Measurements from ENCODE around the gene C3orf22.
"Not testable (repeated sequence)": the region's sequence is repeated elsewhere in the genome, so short reads cannot be mapped to it uniquely, and the experiment has no call there.

Gene C3orf22

GRCh38 chr3:126558336-126559071 is at the start of gene C3orf22:
C3orf22 (minus strand) TSS chr3:126558932; CDS start chr3:126553390, 5,542 bp downstream.
- no peak for DNase-seq (ENCODE audit: low read depth in 2 of 2)

DNA sequence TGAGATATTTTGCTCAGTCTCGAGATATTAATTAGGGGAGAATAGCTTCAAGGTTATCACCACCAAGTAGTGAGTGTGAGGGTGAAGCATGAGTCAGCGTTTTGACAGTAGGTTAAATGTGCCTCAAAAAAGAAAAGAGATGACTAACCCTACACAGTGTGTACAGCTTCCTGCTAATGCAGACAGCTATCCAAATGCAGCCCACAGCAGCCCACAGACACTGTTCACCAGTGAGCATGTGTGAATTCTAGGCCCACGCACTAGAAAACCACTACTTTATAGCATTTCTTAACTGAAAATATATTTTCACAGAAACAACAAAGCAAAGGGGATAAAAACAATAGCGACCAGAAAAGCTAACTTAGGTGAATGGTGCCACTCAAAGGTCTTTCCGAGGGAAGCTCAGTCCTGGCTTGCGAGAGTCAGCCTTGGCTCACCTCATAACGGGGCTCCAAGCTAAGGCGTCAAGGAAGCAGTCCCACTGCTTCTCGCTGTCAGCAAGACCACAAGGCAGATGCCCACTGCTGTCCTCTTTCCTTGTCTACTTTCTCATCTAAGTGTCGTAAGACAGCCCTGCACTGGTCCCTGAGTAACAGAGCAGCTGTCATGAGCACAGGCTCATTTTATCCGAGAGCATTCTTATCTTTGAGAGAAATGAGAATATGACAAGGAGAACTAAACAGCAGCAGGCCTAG is 48.6 kb upstream of the C3orf22 start:
- no peak for DNase-seq (ENCODE audit: low read depth in 2 of 2)

- DNase-seq (ENCODE audit: low read depth in 2 of 2): no peak
These were observed 47.3 kb upstream of the C3orf22 start for GRCh38 chr3:126606001-126606400.

DNA sequence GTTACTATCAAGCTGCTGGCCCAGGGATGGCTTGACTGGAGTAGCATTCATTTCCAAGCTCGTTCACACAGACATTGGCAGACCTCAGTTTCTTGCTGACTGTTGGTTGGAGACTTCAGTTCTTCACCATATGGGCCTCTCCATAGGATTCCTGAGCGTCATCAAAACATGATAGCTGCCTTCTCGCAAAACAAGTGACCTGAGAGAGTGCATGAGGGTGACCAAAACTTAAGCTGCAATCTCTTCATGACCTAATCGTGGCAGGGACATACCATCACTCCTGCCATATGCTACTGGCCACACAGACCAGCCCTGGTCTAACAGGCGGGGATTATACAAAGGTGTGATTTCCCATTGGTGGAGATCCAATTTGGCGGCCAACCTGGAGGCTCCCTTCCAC is 46.0 kb upstream of the C3orf22 start:
- no peak for DNase-seq (ENCODE audit: low read depth in 2 of 2)

DNA sequence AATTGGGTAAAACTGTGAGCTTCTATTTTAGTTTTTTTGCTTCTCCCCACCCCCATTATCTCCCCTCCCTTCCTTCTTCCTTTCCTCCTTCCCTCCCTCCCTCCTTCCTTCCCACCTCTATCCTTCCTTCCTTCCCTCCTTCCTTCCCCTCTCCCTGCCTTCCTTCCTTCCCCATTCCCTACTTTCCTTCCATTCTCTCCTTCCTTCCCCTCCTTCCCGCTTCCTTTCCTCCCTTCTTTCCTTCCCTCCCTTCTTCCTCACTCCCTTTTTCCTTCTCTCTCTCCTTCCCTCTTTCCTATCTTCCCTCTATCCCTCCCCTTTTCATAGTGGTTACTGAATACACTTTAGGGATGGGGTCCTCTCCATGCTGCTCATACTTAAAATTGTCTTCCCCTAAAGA is 40.4 kb upstream of the C3orf22 start:
- no peak for DNase-seq (ENCODE audit: low read depth in 2 of 2)

GRCh38 chr3:126595479-126595878 is 36.7 kb upstream of the C3orf22 start:
- not testable (repeated sequence) for DNase-seq (ENCODE audit: low read depth in 2 of 2)

- DNase-seq (ENCODE audit: low read depth in 2 of 2): not testable (repeated sequence)
These were observed 32.8 kb upstream of the C3orf22 start for GRCh38 chr3:126591515-126591914.

DNA sequence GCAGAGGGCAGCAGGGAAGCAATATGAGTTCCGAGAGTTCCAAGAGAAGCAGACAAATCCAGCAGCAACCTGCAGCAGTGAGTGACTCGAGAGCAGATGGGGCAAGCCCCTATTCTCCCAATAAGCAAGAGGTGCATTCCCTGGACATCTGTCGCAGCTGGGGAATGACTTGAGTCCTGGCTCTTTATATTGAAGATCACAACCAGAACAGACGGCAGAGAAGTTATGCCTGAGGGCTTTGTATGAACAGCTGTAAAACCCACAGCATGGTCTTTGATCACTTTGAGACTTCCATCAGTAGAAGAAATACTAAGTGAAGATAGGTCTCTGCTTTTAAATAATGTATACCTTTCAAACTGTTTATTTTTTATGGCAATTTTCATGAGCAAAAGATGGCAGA is 23.6 kb upstream of the C3orf22 start:
- no peak for DNase-seq (ENCODE audit: low read depth in 2 of 2)

GRCh38 chr3:126581569-126581968 is 22.8 kb upstream of the C3orf22 start:
- no peak for DNase-seq (ENCODE audit: low read depth in 2 of 2)

GRCh38 chr3:126580746-126581145 is 22.0 kb upstream of the C3orf22 start:
- no peak for DNase-seq (ENCODE audit: low read depth in 2 of 2)

DNA sequence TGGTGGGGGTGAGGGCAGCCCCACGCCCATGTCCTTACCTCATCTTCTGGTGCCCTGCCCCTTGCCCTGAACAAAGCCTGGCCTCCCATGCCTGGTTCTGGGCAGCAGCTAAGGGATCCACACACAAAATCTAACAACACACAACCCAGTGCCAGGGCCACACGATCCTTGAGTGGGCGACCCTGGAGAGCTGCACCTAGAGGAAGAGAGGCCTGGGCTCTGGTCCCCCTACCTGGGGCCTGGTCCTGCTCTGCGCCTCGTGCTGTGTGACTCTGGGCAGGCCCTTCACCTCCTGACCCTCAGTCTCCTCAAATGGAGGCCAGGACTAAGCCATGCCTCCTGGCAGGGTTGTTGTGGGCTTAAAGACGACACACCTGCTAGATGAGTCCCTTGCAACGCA is 20.0 kb upstream of the C3orf22 start:
- no peak for DNase-seq (ENCODE audit: low read depth in 2 of 2)

- no peak for DNase-seq (ENCODE audit: low read depth in 2 of 2)
These were observed 18.5 kb upstream of the C3orf22 start for GRCh38 chr3:126577261-126577660.

DNA sequence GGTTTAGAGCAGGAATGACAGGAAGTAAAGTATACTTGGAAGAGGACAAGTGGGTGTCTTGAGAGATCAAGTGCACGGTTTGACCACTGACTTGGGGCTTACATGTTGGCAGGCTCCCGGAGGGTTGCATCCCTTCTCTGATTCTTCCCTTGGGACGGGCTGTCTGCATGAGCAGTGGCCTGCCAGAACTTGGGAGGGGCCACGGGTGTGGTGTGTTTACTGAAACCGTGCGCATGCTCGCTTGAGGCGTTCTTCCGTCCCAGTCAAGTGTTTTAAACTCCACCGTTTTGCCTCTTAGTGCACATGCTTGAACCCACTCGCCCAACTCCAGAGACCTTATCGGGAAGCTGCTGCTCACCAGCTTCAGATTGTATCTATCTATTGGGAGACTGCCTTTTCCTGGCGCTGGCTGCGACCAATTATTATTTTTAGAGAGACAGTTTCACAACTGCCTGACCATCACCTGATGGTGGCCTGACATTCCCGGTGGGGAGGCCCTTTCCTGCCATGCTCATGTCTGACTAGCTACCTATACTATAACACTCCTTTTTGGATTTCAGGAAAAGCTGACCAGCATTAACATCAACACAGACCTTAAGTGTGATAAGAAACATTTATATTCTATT is 14.9 kb upstream of the C3orf22 start:
- DNase-seq (ENCODE audit: low read depth in 2 of 2): no peak

- DNase-seq (ENCODE audit: low read depth in 2 of 2): no peak
These were observed 12.3 kb upstream of the C3orf22 start for GRCh38 chr3:126571078-126571477.

DNA sequence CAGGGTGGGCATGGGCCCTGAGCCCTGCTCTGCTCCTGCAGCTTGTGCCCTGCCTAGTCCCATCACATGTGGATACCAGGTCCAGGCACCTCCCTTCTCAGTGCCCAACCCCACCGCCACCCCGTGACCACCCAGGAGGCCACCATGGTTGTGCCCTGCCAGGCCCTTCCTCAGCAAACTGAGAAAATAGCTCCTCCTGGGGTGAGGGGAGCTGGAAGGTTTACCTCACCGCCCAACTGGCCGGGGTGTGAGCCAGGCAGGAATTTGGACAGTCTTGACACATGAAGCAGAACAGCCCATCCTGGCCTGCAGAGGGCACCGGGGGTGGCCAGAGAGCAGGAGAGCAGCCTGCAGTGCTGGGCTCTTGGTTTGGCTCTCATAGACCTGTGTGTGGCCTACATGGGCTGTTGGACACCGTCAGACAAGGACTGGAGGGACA is 11.4 kb upstream of the C3orf22 start:
- DNase-seq (ENCODE audit: low read depth in 2 of 2): no peak

GRCh38 chr3:126569390-126569975 is 10.8 kb upstream of the C3orf22 start:
- DNase-seq (ENCODE audit: low read depth in 2 of 2): no peak

DNA sequence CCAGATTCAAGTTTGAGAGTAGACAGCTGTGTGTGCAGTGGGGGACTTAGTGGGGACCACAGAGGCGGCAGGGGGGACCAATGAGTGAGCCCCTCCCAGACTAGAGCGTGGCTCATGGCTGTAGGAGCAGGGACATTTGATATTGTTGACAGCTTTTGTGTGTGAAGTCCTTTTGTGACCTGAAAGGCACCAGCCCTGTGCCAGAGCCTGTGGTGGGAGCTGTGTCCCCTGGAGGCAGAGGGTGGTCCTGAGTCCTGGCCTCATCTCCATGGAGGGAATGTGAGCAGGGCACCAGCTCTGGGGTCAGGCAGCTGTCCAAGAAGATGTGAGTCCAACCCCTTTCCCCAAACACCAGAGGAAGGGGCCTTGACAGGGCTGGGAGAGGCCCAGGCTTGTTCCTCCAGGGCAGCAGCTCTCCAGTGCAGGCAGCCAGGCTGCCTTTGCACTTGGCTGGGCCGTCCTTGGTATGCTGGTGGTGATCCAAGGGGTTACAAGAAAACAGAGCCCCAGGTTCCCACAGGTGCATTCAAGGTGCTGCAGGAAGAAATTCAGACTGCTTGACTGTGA is 10.1 kb upstream of the C3orf22 start:
- no peak for DNase-seq (ENCODE audit: low read depth in 2 of 2)

- no peak for DNase-seq (ENCODE audit: low read depth in 2 of 2)
These were observed 9.1 kb upstream of the C3orf22 start for GRCh38 chr3:126567696-126568438.

GRCh38 chr3:126562737-126563276 is 4.1 kb upstream of the C3orf22 start:
- no peak for DNase-seq (ENCODE audit: low read depth in 2 of 2)

GRCh38 chr3:126557761-126558160 is 971 bp downstream of the C3orf22 start:
- DNase-seq (ENCODE audit: low read depth in 2 of 2): no peak

DNA sequence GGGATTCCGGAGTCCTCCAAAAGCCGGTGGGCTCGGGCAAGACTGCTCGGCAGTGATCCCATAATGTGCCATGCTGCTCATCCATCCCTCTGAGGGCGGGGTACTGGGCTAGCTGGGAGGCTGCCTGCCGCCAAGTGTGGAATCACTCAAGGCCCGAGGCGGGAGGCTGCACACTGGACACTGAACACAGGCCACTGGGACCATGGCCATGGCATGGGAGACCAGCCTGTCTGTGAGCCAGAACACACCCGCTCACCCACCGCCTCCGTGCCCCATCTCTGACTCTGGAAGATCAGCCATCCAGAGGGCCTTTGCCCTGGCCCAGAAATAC is 1.4 kb downstream of the C3orf22 start:
- DNase-seq (ENCODE audit: low read depth in 2 of 2): no peak
